Ishikawa (cell line): ENCODE results near the gene MED28.

Experiments
- CEBPB ChIP-seq: IDR thresholded peaks from 2 replicates; pipeline ENCODE4 v1.6.1; 2012
- CREB1 ChIP-seq: IDR thresholded peaks from 2 replicates; pipeline ENCODE4 v1.6.1; 2012; ENCODE audit warnings: low read depth
- EGR1 ChIP-seq: IDR thresholded peaks from 2 replicates; pipeline ENCODE4 v1.6.1; 2012
- EP300 ChIP-seq: IDR thresholded peaks from 2 replicates; pipeline ENCODE4 v1.6.1; 2012; ENCODE audit warnings: borderline replicate concordance
- FOXM1 ChIP-seq: IDR thresholded peaks from 2 replicates; pipeline ENCODE4 v1.6.1; 2012; ENCODE audit warnings: low read depth, borderline replicate concordance
- MAX ChIP-seq: IDR thresholded peaks from 2 replicates; pipeline ENCODE4 v1.6.1; 2012
- NFIC ChIP-seq: IDR thresholded peaks from 2 replicates; pipeline ENCODE4 v1.6.1; 2012
- RAD21 ChIP-seq: IDR thresholded peaks from 2 replicates; pipeline ENCODE4 v1.6.1; 2012; ENCODE audit warnings: low read depth
- REST ChIP-seq: IDR thresholded peaks from 2 replicates; pipeline ENCODE4 v1.6.1; 2012; ENCODE audit warnings: low read depth, mild to moderate bottlenecking
- TAF1 ChIP-seq: IDR thresholded peaks from 2 replicates; pipeline ENCODE4 v1.6.1; 2012; ENCODE audit warnings: low read depth, mild to moderate bottlenecking
- TCF12 ChIP-seq: IDR thresholded peaks from 2 replicates; pipeline ENCODE4 v1.6.1; 2012; ENCODE audit warnings: low read depth
- TEAD4 ChIP-seq: IDR thresholded peaks from 2 replicates; pipeline ENCODE4 v1.6.1; 2012
- USF1 ChIP-seq: IDR thresholded peaks from 2 replicates; pipeline ENCODE4 v1.6.1; 2012
- YY1 ChIP-seq: IDR thresholded peaks from 2 replicates; pipeline ENCODE4 v1.6.1; 2012; ENCODE audit warnings: low read depth
- ZBTB7A ChIP-seq: IDR thresholded peaks from 2 replicates; pipeline ENCODE4 v1.6.1; 2012; ENCODE audit warnings: low read depth

The MED28 gene

GRCh38 chr4:17642398-17642783 is 27.9 kb downstream of the MED28 start:
- no peak for TF ChIP-seq MAX
- no peak for TF ChIP-seq TCF12
- no peak for TF ChIP-seq EGR1
- TF ChIP-seq YY1: no peak
- no peak for TF ChIP-seq EP300
- TF ChIP-seq CREB1: no peak
- TF ChIP-seq USF1: no peak
- TF ChIP-seq TEAD4: no peak
- TF ChIP-seq CEBPB: no peak
- no peak for TF ChIP-seq FOXM1
- no peak for TF ChIP-seq ZBTB7A
- no peak for TF ChIP-seq REST
- no peak for TF ChIP-seq TAF1
- no peak for TF ChIP-seq NFIC

GRCh38 chr4:17646693-17647092 is 32.3 kb downstream of the MED28 start:
- TF ChIP-seq USF1 (no peak), EGR1 (no peak), NFIC (no peak), CREB1 (no peak)

GRCh38 chr4:17647176-17647806 is 32.9 kb downstream of the MED28 start:
- no peak for TF ChIP-seq CEBPB
- no peak for TF ChIP-seq REST
- TF ChIP-seq TEAD4: no peak
- TF ChIP-seq NFIC: no peak
- no peak for TF ChIP-seq CREB1
- TF ChIP-seq FOXM1: no peak
- no peak for TF ChIP-seq EP300
- TF ChIP-seq YY1: no peak
- TF ChIP-seq ZBTB7A: no peak
- TF ChIP-seq TCF12: no peak
- TF ChIP-seq RAD21: no peak
- no peak for TF ChIP-seq MAX
- TF ChIP-seq USF1: no peak
- TF ChIP-seq EGR1: no peak

- no peak for TF ChIP-seq REST
- no peak for TF ChIP-seq CEBPB
- no peak for TF ChIP-seq RAD21
- no peak for TF ChIP-seq ZBTB7A
- TF ChIP-seq YY1: no peak
- TF ChIP-seq USF1: no peak
- no peak for TF ChIP-seq NFIC
- TF ChIP-seq EP300: no peak
- no peak for TF ChIP-seq TCF12
- TF ChIP-seq TAF1: no peak
- TF ChIP-seq MAX: no peak
- TF ChIP-seq EGR1: no peak
- TF ChIP-seq TEAD4: no peak
- no peak for TF ChIP-seq FOXM1
Observed at GRCh38 chr4:17647927-17648326, 33.5 kb downstream of the MED28 start.
